AG10803 (cell line): Measurements from ENCODE around the gene PDZD2.

Experiments
- DNase-seq: peaks from one replicate; pipeline ENCODE4 v3.0.0; 2010; ENCODE audit warnings: low read depth
- H3K4me3 ChIP-seq: 2 replicates; pipeline ENCODE4 v1.5.1; 2011; ENCODE audit warnings: mild to moderate bottlenecking, low read length, control low read depth
- CTCF ChIP-seq: conservative IDR thresholded peaks from 2 replicates; pipeline ENCODE4 v1.5.1; 2011; ENCODE audit warnings: mild to moderate bottlenecking, low read length, control low read depth, inconsistent platforms

Gene PDZD2

GRCh38 chr5:31860278-31860677 lies 221.3 kb downstream of the PDZD2 start:
- no peak overlapping the region for H3K4me3 ChIP-seq

GRCh38 chr5:31860726-31861433 lies 221.9 kb downstream of the PDZD2 start:
- DNase-seq = no peak
- TF ChIP-seq CTCF = no peak
- no peak overlapping the region for H3K4me3 ChIP-seq

More at GRCh38 chr5:31860278-31860677, 221.3 kb downstream of the PDZD2 start:
- no peak for TF ChIP-seq CTCF
- DNase-seq = no peak

- no peak for DNase-seq
- H3K4me3 ChIP-seq = no peak overlapping the region
- no peak for TF ChIP-seq CTCF
Measured at GRCh38 chr5:31861601-31862000, 222.7 kb downstream of the PDZD2 start.

GRCh38 chr5:31863991-31864411 lies 225.1 kb downstream of the PDZD2 start:
- H3K4me3 ChIP-seq = no peak overlapping the region

GRCh38 chr5:31866166-31866565 lies 227.2 kb downstream of the PDZD2 start:
- DNase-seq = no peak
- no peak overlapping the region for H3K4me3 ChIP-seq
- TF ChIP-seq CTCF = no peak

More at GRCh38 chr5:31863991-31864411, 225.1 kb downstream of the PDZD2 start:
- DNase-seq = no peak
- TF ChIP-seq CTCF = no peak

- no peak for TF ChIP-seq CTCF
- H3K4me3 ChIP-seq = no peak overlapping the region
- DNase-seq = no peak
Measured at GRCh38 chr5:31867219-31867618, 228.3 kb downstream of the PDZD2 start.

- DNase-seq = no peak
- no peak for TF ChIP-seq CTCF
Measured at GRCh38 chr5:31880449-31880848, 241.5 kb downstream of the PDZD2 start.

More at GRCh38 chr5:31880449-31880848, 241.5 kb downstream of the PDZD2 start:
- H3K4me3 ChIP-seq = no peak overlapping the region
